Upper lobe of left lung (tissue), 4 donors: ENCODE measurements around the gene GLI3.

Experiments used
- POLR2A ChIP-seq, 4 donors: fragments of 450-650 bp; IDR thresholded peaks; one replicate each; pipeline ENCODE4 v1.5.1; 2016 to 2017; ENCODE audit warnings: antibody characterized with exemption in 4 of 4, mild to moderate bottlenecking in 2 of 4
- TF ChIP-seq, protein P1 (sequence below), 6 experiments: fragments of 450-650 bp in 4 of 6; fragments of 200-600 bp in 2 of 6; sonication (generic) in 2 of 6; IDR thresholded peaks; one replicate each; pipeline ENCODE4 v1.5.1; 2016 to 2019; ENCODE audit warnings: antibody characterized with exemption in 6 of 6

DNA sequence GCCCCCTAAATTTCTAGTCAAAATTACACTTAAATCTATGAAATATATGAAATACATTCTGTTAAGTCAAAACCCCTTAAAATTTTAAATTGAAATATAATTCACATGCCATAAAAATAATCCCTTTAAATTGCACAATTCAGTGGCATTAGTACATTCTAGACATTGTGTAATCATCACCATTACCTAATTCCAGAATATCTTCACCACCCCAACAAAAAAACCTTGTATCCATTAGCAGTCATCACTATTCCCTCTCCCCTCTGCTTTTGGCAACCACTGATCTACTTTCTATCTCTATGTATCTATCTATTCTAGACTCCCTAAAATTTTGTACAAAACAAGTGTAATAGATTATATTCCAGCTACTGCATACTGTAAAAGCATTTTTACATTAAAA lies 261.2 kb downstream of the GLI3 start:
- no peak for TF ChIP-seq POLR2A (IDR thresholded peaks at IDR 0.05)
- TF ChIP-seq, protein P1, sequence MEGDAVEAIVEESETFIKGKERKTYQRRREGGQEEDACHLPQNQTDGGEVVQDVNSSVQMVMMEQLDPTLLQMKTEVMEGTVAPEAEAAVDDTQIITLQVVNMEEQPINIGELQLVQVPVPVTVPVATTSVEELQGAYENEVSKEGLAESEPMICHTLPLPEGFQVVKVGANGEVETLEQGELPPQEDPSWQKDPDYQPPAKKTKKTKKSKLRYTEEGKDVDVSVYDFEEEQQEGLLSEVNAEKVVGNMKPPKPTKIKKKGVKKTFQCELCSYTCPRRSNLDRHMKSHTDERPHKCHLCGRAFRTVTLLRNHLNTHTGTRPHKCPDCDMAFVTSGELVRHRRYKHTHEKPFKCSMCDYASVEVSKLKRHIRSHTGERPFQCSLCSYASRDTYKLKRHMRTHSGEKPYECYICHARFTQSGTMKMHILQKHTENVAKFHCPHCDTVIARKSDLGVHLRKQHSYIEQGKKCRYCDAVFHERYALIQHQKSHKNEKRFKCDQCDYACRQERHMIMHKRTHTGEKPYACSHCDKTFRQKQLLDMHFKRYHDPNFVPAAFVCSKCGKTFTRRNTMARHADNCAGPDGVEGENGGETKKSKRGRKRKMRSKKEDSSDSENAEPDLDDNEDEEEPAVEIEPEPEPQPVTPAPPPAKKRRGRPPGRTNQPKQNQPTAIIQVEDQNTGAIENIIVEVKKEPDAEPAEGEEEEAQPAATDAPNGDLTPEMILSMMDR (IDR thresholded peaks at IDR 0.05) = no peak
